Bronchial epithelial cell (primary cell): Measurements from ENCODE around the gene MAST4. TPM values are rescaled to one million over a fixed set of nuclear protein-coding genes. Genes with fewer than 3 reads are reported as not detected.

Source experiments
- DNase-seq: peaks from one replicate; pipeline ENCODE4 v3.0.0-alpha.2; 2010; ENCODE audit warnings: low read depth
- FAIRE-seq: peaks from 2 replicates; lab custom pipeline; 2011; peaks lifted over from hg19 to GRCh38; lab: Jason Lieb, UNC
- H3K27me3 ChIP-seq: 2 replicates; pipeline ENCODE4 v1.5.1; 2011; ENCODE audit warnings: low read length; ENCODE audit not compliant: control insufficient read depth, insufficient read depth
- H3K36me3 ChIP-seq: 2 replicates; pipeline ENCODE4 v1.5.1; 2011; ENCODE audit warnings: low read length; ENCODE audit not compliant: control insufficient read depth, insufficient read depth
- H3K4me3 ChIP-seq: 2 replicates; pipeline ENCODE4 v1.5.1; 2011; ENCODE audit warnings: mild to moderate bottlenecking, low read depth, low read length, control low read depth
- CTCF ChIP-seq: IDR thresholded peaks from 2 replicates; pipeline ENCODE4 v1.5.1; 2011; ENCODE audit warnings: mild to moderate bottlenecking, moderate library complexity, low read length, control low read depth, inconsistent platforms; ENCODE audit not compliant: insufficient read depth, severe bottlenecking
- total RNA-seq: library from RNA; depleted of rRNA; stranded (reverse); fragments of >200 nt; gene quantifications from 2 replicates; pipeline ENCODE4 v1.2.1, GENCODE V29; 2014

Gene MAST4
- total RNA-seq, 1 donor from 2014 or later, result 10.3 TPM

- Histone ChIP-seq H3K4me3 (no peak overlapping the region), H3K36me3 (peaks cover 7% of the 10 kb centered on the region), H3K27me3 (no peaks in the 10 kb centered on the region)
- TF ChIP-seq CTCF, result no peak
- FAIRE-seq, result no peak
- no peak for DNase-seq
Observed at GRCh38 chr5:67042176-67043003, 446.2 kb downstream of the MAST4 start.

GRCh38 chr5:67043796-67044511, 447.8 kb downstream of the MAST4 start:
- peaks cover 7% of the 10 kb centered on the region for H3K36me3 ChIP-seq
- H3K27me3 ChIP-seq, result no peaks in the 10 kb centered on the region
- no peak for TF ChIP-seq CTCF
- no peak overlapping the region for H3K4me3 ChIP-seq
- no peak for DNase-seq
- no peak for FAIRE-seq

GRCh38 chr5:67045816-67046740, 449.9 kb downstream of the MAST4 start:
- TF ChIP-seq CTCF, result no peak
- Histone ChIP-seq H3K4me3 (no peak overlapping the region), H3K36me3 (peaks cover 8% of the 10 kb centered on the region), H3K27me3 (no peaks in the 10 kb centered on the region)
- FAIRE-seq (no peak), DNase-seq (no peak)

- H3K4me3 ChIP-seq, result no peak overlapping the region
- no peak for TF ChIP-seq CTCF
- H3K36me3 ChIP-seq, result peaks cover 8% of the 10 kb centered on the region
- H3K27me3 ChIP-seq, result no peaks in the 10 kb centered on the region
- DNase-seq, result no peak
- peak; percentile 43 for FAIRE-seq
Observed at GRCh38 chr5:67047160-67047559, 451.0 kb downstream of the MAST4 start.

GRCh38 chr5:67047616-67048015, 451.4 kb downstream of the MAST4 start:
- H3K27me3 ChIP-seq, result no peaks in the 10 kb centered on the region
- TF ChIP-seq CTCF, result no peak
- peaks cover 8% of the 10 kb centered on the region for H3K36me3 ChIP-seq
- H3K4me3 ChIP-seq, result no peak overlapping the region
- DNase-seq (no peak), FAIRE-seq (no peak)
